CMK (cell line): ENCODE results near the gene TNC.

Experiments
- DNase-seq: peaks from one replicate; pipeline ENCODE4 v3.0.0-alpha.2; 2010; ENCODE audit warnings: low read depth

Gene TNC

GRCh38 chr9:115008536-115009270 is 109.3 kb downstream of the TNC start:
- no peak for DNase-seq

- no peak for DNase-seq
Observed at GRCh38 chr9:115006660-115007059, 111.3 kb downstream of the TNC start.

- DNase-seq = no peak
Observed at GRCh38 chr9:115005322-115005721, 112.6 kb downstream of the TNC start.

DNA sequence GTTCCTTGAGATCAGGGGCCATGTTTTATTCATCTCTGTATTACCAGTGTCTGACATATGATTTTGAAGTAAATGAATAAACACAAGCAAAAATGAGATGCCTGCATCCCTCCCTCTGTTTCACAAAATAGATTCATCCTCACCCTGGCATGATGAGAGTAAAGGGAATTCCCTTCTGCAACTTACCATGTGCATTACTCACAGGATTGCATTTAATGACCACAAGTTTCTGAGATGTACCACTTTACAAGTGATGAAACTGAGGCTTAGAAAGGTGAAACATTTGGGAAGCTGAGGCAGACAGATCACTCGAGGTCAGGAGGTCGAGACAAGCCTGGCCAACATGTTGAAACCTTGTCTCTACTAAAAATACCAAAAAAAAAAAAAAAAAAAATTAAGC is 113.4 kb downstream of the TNC start:
- DNase-seq = no peak

DNA sequence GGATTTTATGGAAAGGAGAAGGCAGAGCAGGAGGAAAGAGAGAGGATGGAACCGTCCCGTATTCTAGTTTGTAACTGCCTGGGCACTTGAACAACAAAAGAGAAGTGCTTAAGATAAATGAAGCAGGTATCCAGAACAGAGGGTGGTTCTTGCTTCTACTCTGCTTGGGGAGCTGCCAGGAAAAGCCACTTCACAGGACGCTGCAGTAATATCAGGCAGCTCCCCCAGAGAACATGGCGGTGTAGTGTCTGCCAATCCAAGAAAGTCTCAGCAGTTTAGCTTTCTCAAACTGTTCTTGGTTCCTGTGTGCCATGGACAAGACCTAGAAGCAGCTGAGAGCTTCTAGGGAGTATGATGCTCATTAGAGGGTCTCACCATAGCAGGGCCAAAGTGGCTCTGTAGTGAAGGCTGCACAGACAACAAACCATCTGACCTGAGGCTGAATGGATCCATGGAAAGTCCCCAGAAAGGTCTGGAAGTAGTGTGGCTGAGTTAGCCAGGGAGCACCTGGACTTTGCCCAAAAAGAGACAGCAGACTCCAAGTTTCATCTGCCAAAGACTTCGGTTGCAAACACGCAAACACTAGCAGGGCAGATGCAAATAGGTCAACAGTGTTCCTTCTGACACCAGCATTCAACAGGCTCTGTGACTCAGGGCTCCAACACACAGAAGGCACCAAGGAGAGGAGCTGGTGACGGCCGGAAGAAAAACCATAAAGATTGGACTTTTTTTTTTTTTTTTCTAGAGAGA is 115.4 kb downstream of the TNC start:
- no peak for DNase-seq

GRCh38 chr9:115000217-115000639 is 117.7 kb downstream of the TNC start:
- no peak for DNase-seq

DNA sequence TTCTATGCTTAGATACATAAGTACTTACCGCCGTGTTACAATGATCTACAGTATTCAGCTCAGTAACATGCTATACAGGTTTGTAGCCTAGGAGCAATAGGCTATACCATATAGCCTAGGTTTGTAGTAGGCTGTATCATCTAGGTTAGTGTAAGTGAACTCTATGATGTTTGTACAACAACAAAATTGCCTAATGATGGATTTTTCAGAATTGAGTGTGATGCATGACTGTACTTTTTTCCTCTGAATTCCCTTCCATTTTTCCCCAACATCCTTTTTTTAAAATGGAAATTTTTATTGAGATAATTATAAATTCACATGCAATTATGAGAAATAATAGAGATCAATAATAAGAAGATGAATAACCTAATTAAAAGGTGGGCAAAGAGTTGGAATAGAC is 119.6 kb downstream of the TNC start:
- no peak for DNase-seq

GRCh38 chr9:114995681-114996221 is 122.2 kb downstream of the TNC start:
- no peak for DNase-seq

DNA sequence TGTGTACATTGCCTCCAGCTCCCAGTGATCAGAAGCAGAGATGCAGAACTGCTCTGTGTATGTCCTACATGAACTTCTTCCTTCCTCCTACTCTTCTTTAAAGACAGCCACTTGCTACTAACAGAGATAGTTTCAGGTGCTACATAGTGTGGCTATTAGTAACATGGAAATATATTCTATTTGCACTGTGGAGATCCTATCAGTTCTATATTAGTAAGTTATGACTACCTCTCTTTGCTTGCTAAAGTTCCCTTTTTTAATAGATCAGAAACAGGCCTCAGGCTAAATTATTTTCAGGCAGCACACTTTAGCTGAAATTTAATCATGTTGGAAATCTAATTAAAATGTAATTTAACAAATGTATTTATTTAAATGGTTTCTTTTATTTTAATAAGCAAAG is 123.2 kb downstream of the TNC start:
- no peak for DNase-seq

- no peak for DNase-seq
Observed at GRCh38 chr9:114991861-114992260, 126.1 kb downstream of the TNC start.

- no peak for DNase-seq
Observed at GRCh38 chr9:114990901-114991300, 127.1 kb downstream of the TNC start.

- no peak for DNase-seq
Observed at GRCh38 chr9:114989600-114990410, 128.2 kb downstream of the TNC start.

GRCh38 chr9:114988962-114989599 is 128.9 kb downstream of the TNC start:
- no peak for DNase-seq

- no peak for DNase-seq
Observed at GRCh38 chr9:114987116-114987515, 130.8 kb downstream of the TNC start.

DNA sequence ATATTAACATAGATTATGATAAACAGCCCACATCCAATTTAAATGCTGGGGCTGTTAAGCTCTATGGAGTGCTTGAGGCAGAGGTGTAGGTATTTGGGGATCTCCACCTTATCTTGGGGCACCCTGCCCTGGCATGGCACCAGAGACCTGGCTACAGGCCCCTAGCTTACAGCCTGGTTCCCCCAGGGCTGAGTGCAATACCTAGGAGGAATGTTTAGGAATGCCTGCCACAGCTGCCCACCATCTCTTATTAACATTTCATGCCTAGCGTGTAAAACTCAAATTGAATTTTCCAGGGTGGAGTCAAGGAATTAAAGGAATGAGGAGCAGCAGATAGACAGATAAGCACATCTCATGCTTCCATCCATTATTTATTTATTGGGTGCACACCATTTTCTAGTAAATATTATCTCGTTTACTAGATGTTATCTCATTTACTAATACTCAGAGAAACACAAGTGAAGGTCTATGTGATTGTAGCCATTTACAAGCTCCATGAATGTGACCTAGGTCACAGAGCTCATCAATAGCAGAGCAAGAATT is 131.9 kb downstream of the TNC start:
- DNase-seq = no peak

DNA sequence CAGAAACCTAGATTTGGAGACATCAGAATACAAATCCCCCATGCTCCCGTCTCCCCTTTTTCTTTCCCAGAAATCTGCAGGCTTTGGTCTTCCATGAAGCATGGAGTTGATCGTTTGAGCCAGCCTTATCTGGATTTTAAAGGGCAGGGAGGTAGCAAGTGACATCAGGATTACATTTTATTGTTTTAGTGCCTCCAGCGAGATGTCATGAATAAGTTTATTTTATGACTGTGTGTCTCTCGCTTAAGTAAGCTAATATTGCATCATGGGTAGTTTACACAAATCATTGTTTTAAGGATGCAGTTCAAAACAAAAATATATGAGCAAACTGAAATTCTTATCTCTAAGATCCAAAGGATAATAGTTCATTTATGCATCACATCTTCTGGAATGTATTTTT is 136.9 kb downstream of the TNC start:
- no peak for DNase-seq

DNA sequence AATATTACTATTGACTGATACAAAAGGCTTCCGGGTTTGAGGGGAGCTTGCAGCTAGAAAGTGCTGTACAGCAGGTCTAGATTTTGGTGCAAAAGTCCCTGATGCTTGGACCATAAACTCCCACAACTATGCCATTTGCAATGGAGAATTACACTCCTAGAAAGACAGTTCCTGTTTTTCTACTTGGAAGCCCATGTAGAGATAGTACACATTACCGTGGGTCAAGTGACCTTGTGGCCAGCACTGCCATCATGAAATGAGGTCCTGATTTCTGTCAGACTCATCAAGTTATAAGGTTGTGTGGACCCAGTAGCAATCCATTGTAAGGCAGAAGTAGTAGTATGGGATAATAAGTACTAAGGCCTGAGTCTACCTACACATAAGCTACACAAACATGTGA is 144.7 kb downstream of the TNC start:
- no peak for DNase-seq

- no peak for DNase-seq
Observed at GRCh38 chr9:114972510-114973136, 145.3 kb downstream of the TNC start.
